Neural crest cell (in vitro differentiated cells): ENCODE results near the gene UTP4. TPM values are rescaled to one million over a fixed set of nuclear protein-coding genes. Genes with fewer than 3 reads are reported as not detected.
A peak's percentile ranks its signal among the peaks of the same experiment; 100 is the strongest.
"Not testable (repeated sequence)": the region's sequence is repeated elsewhere in the genome, so short reads cannot be mapped to it uniquely, and the experiment has no call there.

ENCODE experiments used
- DNase-seq: peaks from one replicate; pipeline ENCODE4 v3.0.0; 2021; ENCODE audit warnings: low read depth, mixed read lengths, low spot score
- H3K27ac Mint-ChIP-seq: one replicate; pipeline ENCODE4 v1.8.0; 2021; ENCODE audit warnings: mild to moderate bottlenecking, mixed read lengths; ENCODE audit not compliant: unreplicated experiment
- H3K27me3 Mint-ChIP-seq: 2 replicates; pipeline ENCODE4 v1.8.0; 2021; ENCODE audit warnings: low read depth, mild to moderate bottlenecking, mixed read lengths
- H3K36me3 Mint-ChIP-seq: 2 replicates; pipeline ENCODE4 v1.8.0; 2021; ENCODE audit warnings: low read depth, mild to moderate bottlenecking, mixed read lengths
- H3K4me1 Mint-ChIP-seq: 2 replicates; pipeline ENCODE4 v1.8.0; 2021; ENCODE audit warnings: mixed read lengths
- H3K4me3 Mint-ChIP-seq: one replicate; pipeline ENCODE4 v1.8.0; 2021; ENCODE audit warnings: mild to moderate bottlenecking, mixed read lengths
- H3K9me3 Mint-ChIP-seq: 2 replicates; pipeline ENCODE4 v1.8.0; 2021; ENCODE audit warnings: mixed read lengths
- total RNA-seq: library from RNA; stranded (reverse); gene quantifications from 2 replicates; pipeline ENCODE4 v1.2.1, GENCODE V29; 2021
- TF ChIP-seq, protein P1 (sequence below): fragments of 200-600 bp; sonication (generic); conservative IDR thresholded peaks from 2 replicates; pipeline ENCODE4 v1.5.0; 2021; ENCODE audit warnings: antibody characterized with exemption, mild to moderate bottlenecking

UTP4 gene
- total RNA-seq, 1 donor from 2014 or later = 78.5 TPM

DNA sequence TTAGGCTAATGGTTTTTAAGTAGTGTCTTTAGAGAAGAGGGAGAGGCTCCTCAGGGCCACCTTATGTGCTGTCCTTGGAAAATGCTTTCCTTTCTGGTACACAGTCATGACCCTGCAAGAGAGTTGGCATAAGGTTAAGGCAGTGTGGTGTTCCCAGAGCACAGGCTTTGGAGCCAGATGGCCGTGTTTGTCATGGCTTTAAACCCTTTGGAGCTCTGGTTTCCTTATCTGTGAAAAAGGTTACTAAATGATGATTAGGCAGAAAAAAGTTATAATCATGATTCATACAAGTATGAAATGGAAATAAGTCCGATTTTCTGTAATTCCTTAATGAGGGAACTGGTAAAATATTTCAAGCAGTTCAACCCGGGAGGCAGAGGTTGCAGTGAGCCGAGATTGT lies 13.2 kb downstream of the UTP4 start:
- peaks cover 19% of the 10 kb centered on the region for H3K36me3 Mint-ChIP-seq
- H3K9me3 Mint-ChIP-seq = no peaks in the 10 kb centered on the region
- TF ChIP-seq, protein P1, sequence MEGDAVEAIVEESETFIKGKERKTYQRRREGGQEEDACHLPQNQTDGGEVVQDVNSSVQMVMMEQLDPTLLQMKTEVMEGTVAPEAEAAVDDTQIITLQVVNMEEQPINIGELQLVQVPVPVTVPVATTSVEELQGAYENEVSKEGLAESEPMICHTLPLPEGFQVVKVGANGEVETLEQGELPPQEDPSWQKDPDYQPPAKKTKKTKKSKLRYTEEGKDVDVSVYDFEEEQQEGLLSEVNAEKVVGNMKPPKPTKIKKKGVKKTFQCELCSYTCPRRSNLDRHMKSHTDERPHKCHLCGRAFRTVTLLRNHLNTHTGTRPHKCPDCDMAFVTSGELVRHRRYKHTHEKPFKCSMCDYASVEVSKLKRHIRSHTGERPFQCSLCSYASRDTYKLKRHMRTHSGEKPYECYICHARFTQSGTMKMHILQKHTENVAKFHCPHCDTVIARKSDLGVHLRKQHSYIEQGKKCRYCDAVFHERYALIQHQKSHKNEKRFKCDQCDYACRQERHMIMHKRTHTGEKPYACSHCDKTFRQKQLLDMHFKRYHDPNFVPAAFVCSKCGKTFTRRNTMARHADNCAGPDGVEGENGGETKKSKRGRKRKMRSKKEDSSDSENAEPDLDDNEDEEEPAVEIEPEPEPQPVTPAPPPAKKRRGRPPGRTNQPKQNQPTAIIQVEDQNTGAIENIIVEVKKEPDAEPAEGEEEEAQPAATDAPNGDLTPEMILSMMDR = no peak
- no peak overlapping the region for H3K4me3 Mint-ChIP-seq
- no peaks in the 10 kb centered on the region for H3K4me1 Mint-ChIP-seq
- DNase-seq = no peak
- H3K27me3 Mint-ChIP-seq = no peaks in the 10 kb centered on the region
- H3K27ac Mint-ChIP-seq = no peak overlapping the region

DNA sequence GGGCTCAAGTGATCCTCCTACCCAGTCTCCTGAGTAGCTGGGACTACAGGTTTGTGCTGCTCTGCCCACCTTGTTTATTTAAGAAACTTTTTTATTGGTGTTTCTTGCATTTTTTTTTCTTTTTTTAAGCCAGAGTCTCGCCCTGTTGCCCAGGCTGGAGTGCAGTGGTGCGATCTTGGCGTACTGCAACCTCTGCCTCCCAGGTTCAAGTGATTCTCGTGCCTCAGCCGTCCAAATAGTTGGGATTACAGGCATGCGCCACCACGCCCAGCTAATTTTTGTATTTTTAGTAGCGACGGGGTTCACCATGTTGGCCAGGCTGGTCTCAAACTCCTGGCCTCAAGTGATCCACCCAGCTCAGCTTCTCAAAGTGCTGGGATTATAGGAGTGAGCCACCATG lies 17.2 kb downstream of the UTP4 start:
- not testable (repeated sequence) for H3K9me3 Mint-ChIP-seq, H3K4me3 Mint-ChIP-seq, H3K27me3 Mint-ChIP-seq, H3K4me1 Mint-ChIP-seq, H3K27ac Mint-ChIP-seq, DNase-seq
- H3K36me3 Mint-ChIP-seq = peaks cover 13% of the 10 kb centered on the region

DNA sequence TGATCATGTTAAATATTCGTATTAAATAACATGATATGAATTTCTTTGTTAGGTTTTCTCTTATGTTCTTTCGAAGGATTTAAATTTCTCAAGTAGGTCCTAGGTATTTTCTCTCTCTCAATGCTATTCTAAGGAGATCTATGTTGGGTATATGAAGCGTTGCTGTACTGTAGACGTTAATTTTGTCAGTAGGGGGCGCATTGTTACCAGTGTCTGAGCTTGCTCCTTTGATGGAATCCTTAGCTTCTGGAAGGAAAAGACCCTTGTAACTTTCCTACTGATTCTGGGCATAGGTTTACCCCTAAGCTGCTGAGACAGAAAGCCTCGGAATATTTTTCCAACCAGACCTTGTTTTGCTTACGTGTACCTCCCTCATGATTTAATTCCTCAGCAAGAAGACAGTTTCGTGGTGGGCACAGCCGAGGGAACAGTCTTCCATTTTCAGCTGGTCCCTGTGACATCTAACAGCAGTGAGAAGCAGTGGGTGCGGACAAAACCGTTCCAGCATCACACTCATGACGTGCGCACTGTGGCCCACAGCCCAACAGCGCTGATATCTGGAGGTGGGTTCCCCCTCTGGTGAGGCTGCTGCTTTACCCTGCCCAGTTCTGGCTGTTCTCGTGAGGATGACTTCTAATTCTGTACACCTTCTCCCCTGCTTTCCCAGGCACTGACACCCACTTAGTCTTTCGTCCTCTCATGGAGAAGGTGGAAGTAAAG lies 17.9 kb downstream of the UTP4 start:
- no peaks in the 10 kb centered on the region for H3K27me3 Mint-ChIP-seq
- TF ChIP-seq, protein P1 = peak; percentile 88
- DNase-seq = peak; percentile 53
- H3K27ac Mint-ChIP-seq = no peak overlapping the region
- no peak overlapping the region for H3K4me3 Mint-ChIP-seq
- H3K9me3 Mint-ChIP-seq = no peaks in the 10 kb centered on the region
- no peaks in the 10 kb centered on the region for H3K4me1 Mint-ChIP-seq
- H3K36me3 Mint-ChIP-seq = peaks cover 14% of the 10 kb centered on the region

DNA sequence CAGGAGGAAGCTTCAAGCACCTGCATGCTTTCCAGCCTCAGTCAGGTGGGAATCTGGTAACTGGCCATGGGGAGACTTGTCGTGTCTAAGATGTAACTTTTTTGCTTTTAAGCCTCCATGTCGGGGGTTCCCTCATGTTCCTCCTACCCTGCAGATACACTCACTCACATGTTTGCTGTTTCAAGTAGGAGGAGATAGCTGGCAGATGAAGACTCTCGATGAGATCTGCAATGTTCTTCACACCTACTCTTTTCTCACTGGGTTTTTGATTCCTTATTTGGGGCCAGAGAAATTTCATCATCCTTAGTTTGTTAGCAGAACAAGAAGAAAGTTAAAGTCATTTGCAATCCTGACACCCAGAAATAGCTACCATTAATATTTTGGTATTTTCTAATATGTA lies 24.7 kb downstream of the UTP4 start:
- Mint-ChIP-seq H3K27ac (no peak overlapping the region), H3K36me3 (peaks cover 23% of the 10 kb centered on the region), H3K9me3 (no peaks in the 10 kb centered on the region), H3K4me1 (no peaks in the 10 kb centered on the region), H3K27me3 (no peaks in the 10 kb centered on the region), H3K4me3 (no peak overlapping the region)
- no peak for DNase-seq
- TF ChIP-seq, protein P1 = no peak

DNA sequence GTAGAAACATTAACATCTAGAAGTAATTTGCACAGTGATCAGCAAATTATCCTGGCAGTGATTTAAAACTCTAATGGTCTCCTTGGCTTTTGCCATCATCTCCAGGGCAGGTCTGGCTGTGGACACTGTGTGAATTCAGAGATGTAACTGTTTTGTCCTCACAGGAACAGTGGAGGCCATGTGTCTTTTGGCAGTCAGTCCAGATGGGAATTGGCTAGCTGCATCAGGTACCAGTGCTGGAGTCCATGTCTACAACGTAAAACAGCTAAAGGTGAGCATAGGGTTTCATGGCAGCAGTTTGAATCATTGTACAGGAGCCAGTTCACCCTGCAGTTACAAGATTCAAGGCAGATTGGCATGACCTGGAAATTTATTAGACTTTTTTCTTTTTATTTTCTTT lies 27.7 kb downstream of the UTP4 start:
- TF ChIP-seq, protein P1 = no peak
- Mint-ChIP-seq H3K4me1 (no peaks in the 10 kb centered on the region), H3K4me3 (no peak overlapping the region)

DNA sequence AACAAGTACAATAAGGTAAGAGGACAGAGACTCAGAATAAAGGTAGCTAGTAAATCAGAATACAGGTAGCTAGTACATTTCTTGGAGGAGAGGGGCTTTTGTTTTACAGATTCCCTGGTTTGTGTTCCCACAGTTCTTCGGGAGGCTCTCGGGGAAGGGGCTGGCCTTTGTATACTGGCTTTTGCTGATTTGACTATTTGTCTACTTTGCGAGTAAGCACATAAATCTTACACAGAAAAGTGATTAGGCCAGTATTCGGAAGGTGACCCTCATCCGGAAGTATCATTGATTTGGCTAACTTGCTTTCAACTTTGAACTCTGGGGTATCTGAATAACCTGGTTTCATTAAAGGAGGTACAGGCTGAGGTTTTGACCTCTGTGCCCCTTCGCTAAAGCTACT lies 33.1 kb downstream of the UTP4 start:
- no peak for DNase-seq
- peaks cover 18% of the 10 kb centered on the region for H3K4me1 Mint-ChIP-seq
- no peaks in the 10 kb centered on the region for H3K9me3 Mint-ChIP-seq
- peaks cover 8% of the 10 kb centered on the region for H3K36me3 Mint-ChIP-seq
- TF ChIP-seq, protein P1 = no peak
- H3K4me3 Mint-ChIP-seq = no peak overlapping the region
- H3K27me3 Mint-ChIP-seq = no peaks in the 10 kb centered on the region
- H3K27ac Mint-ChIP-seq = no peak overlapping the region

More for the DNA sequence above, 27.7 kb downstream of the UTP4 start:
- no peak overlapping the region for H3K27ac Mint-ChIP-seq
- H3K36me3 Mint-ChIP-seq = peaks cover 19% of the 10 kb centered on the region
- no peak for DNase-seq
- H3K9me3 Mint-ChIP-seq = no peaks in the 10 kb centered on the region
- H3K27me3 Mint-ChIP-seq = no peaks in the 10 kb centered on the region
